GM18526 (cell line): ENCODE results near the gene IL16.

ENCODE experiments used
- POLR2A ChIP-seq: IDR thresholded peaks from 3 replicates; pipeline ENCODE4 v1.6.1; 2011; ENCODE audit not compliant: insufficient read length; ENCODE audit errors: extremely low read depth

The IL16 gene

DNA sequence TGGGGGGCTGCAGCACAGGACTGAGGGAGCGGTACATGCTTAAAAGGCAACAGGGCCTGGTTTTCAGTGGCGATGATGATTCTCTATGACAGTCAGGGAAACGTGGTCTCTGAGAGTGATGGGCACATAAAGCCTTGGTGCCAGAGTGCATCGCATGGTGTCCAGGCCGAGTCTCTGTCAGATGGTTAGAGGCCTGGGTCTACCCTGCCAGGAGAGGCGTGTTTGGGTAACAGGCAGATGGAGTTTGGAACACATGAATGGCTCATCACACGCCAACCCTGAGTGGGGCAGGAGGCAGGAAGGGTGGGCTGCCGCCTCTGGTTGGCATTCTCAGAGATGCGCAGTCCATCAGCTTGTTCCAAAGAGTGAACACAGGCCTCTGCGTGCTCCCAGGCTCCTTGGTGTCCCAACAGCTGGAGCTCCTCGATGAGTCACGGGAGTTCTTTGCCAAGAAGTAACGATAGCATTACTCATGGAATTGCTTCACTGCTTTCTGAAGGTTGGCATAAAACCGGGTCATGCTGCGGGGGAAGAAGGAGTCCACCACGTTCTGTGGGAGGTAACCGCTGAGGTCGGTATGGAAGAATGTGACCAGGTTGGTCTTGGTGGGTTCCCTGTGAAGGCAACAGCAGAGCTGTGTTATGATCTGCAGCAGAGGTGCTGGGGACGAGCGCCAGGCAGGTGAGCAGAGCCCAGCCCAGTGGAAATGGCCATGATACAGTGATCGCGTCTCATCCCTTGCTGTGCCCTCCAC, 116.3 kb downstream of the IL16 start:
- TF ChIP-seq POLR2A: no peak

GRCh38 chr15:81313686-81314085, 117.0 kb downstream of the IL16 start:
- TF ChIP-seq POLR2A: no peak

GRCh38 chr15:81314378-81314777, 117.7 kb downstream of the IL16 start:
- no peak for TF ChIP-seq POLR2A

- no peak for TF ChIP-seq POLR2A
Observed at GRCh38 chr15:81315452-81316175, 118.9 kb downstream of the IL16 start.

DNA sequence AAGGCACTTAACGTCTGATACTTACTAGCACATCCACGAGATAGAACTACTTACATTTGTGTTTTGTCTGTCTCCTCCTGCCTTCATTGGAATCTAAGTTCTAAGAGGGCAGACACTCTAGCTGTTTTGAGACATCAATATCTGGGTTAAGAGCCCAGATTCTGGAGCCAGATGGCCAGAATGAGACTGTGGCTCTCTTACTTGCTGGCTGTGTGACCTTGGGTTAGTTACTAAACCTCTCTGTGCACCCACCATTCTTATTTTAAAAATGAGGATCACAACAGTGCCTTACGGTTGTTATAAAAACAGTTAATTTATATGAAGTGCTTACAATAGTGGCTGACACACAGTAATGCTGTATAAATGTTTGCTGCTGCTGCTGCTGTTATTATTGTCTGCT, 119.6 kb downstream of the IL16 start:
- no peak for TF ChIP-seq POLR2A

GRCh38 chr15:81317642-81318017, 121.0 kb downstream of the IL16 start:
- no peak for TF ChIP-seq POLR2A

- TF ChIP-seq POLR2A: no peak
Observed at GRCh38 chr15:81321667-81322066, 125.0 kb downstream of the IL16 start.

DNA sequence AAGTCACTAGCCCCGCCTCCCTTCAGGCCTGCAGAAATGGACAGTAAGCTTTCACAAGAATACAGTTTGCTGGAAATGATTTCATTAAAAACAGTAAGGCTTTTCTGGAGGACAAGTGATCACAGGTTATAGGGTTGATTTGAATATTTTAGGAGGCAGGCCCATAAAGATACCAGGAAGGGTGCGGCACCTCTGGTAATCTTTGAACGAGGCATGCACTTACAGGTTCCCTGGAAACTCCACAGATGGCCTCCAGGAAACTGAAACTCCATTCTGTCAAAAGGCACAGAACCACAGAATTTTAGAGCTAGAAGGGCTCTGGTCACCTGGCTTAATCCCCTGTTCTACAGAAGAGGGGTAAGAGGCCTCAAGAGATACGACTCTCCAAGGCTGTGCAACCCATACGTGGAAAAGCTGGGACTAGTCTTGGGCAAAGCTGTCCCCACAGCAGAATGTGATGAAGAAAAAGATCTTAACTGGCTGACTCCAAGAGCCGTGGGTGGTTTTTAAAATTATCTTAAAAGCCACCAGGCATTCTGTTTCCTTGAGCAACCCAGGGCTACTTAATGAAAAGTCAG, 126.1 kb downstream of the IL16 start:
- no peak for TF ChIP-seq POLR2A

- TF ChIP-seq POLR2A: no peak
Observed at GRCh38 chr15:81323559-81323943, 126.9 kb downstream of the IL16 start.

GRCh38 chr15:81323944-81324881, 127.5 kb downstream of the IL16 start, which contains the start of gene STARD5:
TSS of gene STARD5 (minus strand) at chr15:81324141. CDS start at chr15:81324099, 42 bp downstream.
- peak; percentile 76 for TF ChIP-seq POLR2A

GRCh38 chr15:81326466-81327212, 130.0 kb downstream of the IL16 start:
- no peak for TF ChIP-seq POLR2A

- no peak for TF ChIP-seq POLR2A
Observed at GRCh38 chr15:81327516-81327915, 130.8 kb downstream of the IL16 start.

GRCh38 chr15:81329446-81329845, 132.8 kb downstream of the IL16 start:
- no peak for TF ChIP-seq POLR2A

GRCh38 chr15:81330366-81331090, 133.8 kb downstream of the IL16 start:
- TF ChIP-seq POLR2A: no peak

GRCh38 chr15:81331600-81331999, 134.9 kb downstream of the IL16 start:
- TF ChIP-seq POLR2A: no peak
